IMR-90 (cell line): ENCODE data around the gene HEATR5A. TPM values are rescaled to one million over a fixed set of nuclear protein-coding genes. Genes with fewer than 3 reads are reported as not detected.
"Not testable (repeated sequence)": the region's sequence is repeated elsewhere in the genome, so short reads cannot be mapped to it uniquely, and the experiment has no call there.

Experiments used
- ATAC-seq: fragments of 200-7000 bp; cut with Tn5 transposase; 2 replicates; pipeline ENCODE4 v1.9.1; 2020; ENCODE audit warnings: low read depth, mild to moderate bottlenecking, moderate library complexity
- BruUV-seq: library from RNA; stranded (reverse); fragments of 400-500 nt; replicated peaks from 2 replicates; lab custom pipeline; 2021; lab: Mats Ljungman, UMichigan
- CTCF ChIA-PET: fragments of 300-600 bp; formaldehyde crosslinking; extraction: SDS; loops from one replicate; lab custom pipeline; 2021; ENCODE audit warnings: antibody characterized with exemption; lab: Yijun Ruan, JAX
- POLR2A ChIA-PET: fragments of 300-600 bp; sonication (Branson Sonifier 250); formaldehyde crosslinking; loops from one replicate; lab custom pipeline; 2022; ENCODE audit warnings: antibody characterized with exemption; ENCODE audit not compliant: unreplicated experiment; lab: Charles Lee
- DNase-seq: peaks from one replicate; pipeline ENCODE4 v3.0.0; 2013
- H2AFZ ChIP-seq: replicated peaks from 2 replicates; pipeline ENCODE3; 2013; ENCODE audit warnings: low read length, mild to moderate bottlenecking; ENCODE audit not compliant: poor library complexity
- H2AK5ac ChIP-seq: 2 replicates; pipeline ENCODE4 v1.6.1; 2013; ENCODE audit warnings: low read depth, low read length, inconsistent platforms
- H2AK9ac ChIP-seq: replicated peaks from 2 replicates; pipeline ENCODE3; 2013; ENCODE audit warnings: mild to moderate bottlenecking, low read depth, low read length, moderate library complexity; ENCODE audit not compliant: poor library complexity
- H2BK120ac ChIP-seq: 2 replicates; pipeline ENCODE4 v1.6.1; 2013; ENCODE audit warnings: low read depth, low read length, inconsistent platforms
- H2BK15ac ChIP-seq: 3 replicates; pipeline ENCODE4 v1.6.1; 2013; ENCODE audit warnings: low read depth, low read length, inconsistent platforms
- H2BK20ac ChIP-seq: 2 replicates; pipeline ENCODE4 v1.6.1; 2013; ENCODE audit warnings: low read depth, mild to moderate bottlenecking, inconsistent platforms, low read length, moderate library complexity
- H2BK5ac ChIP-seq: 2 replicates; pipeline ENCODE4 v1.6.1; 2013; ENCODE audit warnings: mild to moderate bottlenecking, low read depth, low read length, inconsistent platforms; ENCODE audit not compliant: poor library complexity, severe bottlenecking
- H3K14ac ChIP-seq: replicated peaks from 2 replicates; pipeline ENCODE4 v1.6.1; 2013; ENCODE audit warnings: low read depth, low read length, inconsistent platforms
- H3K18ac ChIP-seq: 2 replicates; pipeline ENCODE4 v1.6.1; 2013; ENCODE audit warnings: low read depth, low read length, control low read depth
- H3K23ac ChIP-seq: 2 replicates; pipeline ENCODE4 v1.6.1; 2013; ENCODE audit warnings: low read depth, low read length, inconsistent platforms
- H3K27ac ChIP-seq: 2 replicates; pipeline ENCODE4 v1.5.1; 2013; ENCODE audit warnings: mild to moderate bottlenecking, control low read depth, low read length; ENCODE audit not compliant: insufficient read depth
- H3K27me3 ChIP-seq: 2 replicates; pipeline ENCODE4 v1.6.1; 2013; ENCODE audit warnings: low read length; ENCODE audit not compliant: control insufficient read depth, insufficient read depth
- H3K36me3 ChIP-seq: 2 replicates; pipeline ENCODE4 v1.6.1; 2013; ENCODE audit warnings: low read length, mixed read lengths; ENCODE audit not compliant: control insufficient read depth, insufficient read depth
- H3K4ac ChIP-seq: 2 replicates; pipeline ENCODE4 v1.6.1; 2013; ENCODE audit warnings: low read depth, low read length, inconsistent platforms
- H3K4me1 ChIP-seq: 2 replicates; pipeline ENCODE4 v1.6.1; 2013; ENCODE audit warnings: low read length, mixed read lengths; ENCODE audit not compliant: control insufficient read depth, insufficient read depth
- H3K4me2 ChIP-seq: 2 replicates; pipeline ENCODE4 v1.6.1; 2013; ENCODE audit warnings: low read depth, mild to moderate bottlenecking, control low read depth, low read length, moderate library complexity
- H3K4me3 ChIP-seq: 2 replicates; pipeline ENCODE4 v1.5.1; 2013; ENCODE audit warnings: low read depth, mild to moderate bottlenecking, control low read depth, low read length, moderate library complexity; ENCODE audit not compliant: insufficient read depth
- H3K56ac ChIP-seq: 2 replicates; pipeline ENCODE4 v1.6.1; 2013; ENCODE audit warnings: low read length, inconsistent platforms; ENCODE audit not compliant: insufficient read depth; ENCODE audit errors: extremely low read depth
- H3K79me1 ChIP-seq, 2 experiments: 2 replicates each; pipeline ENCODE4 v1.6.1; 2013; ENCODE audit warnings: low read length in 2 of 2, inconsistent platforms in 1 of 2, low read depth in 1 of 2
- H3K9ac ChIP-seq: 2 replicates; pipeline ENCODE4 v1.6.1; 2013; ENCODE audit warnings: low read depth, low read length, control low read depth
- H3K9me1 ChIP-seq: 2 replicates; pipeline ENCODE4 v1.6.1; 2013; ENCODE audit warnings: low read length, inconsistent platforms; ENCODE audit not compliant: insufficient read depth
- H3K9me3 ChIP-seq: 2 replicates; pipeline ENCODE4 v1.6.1; 2013; ENCODE audit warnings: low read length; ENCODE audit not compliant: control insufficient read depth, insufficient read depth
- H4K20me1 ChIP-seq: 2 replicates; pipeline ENCODE4 v1.6.1; 2013; ENCODE audit warnings: low read length, inconsistent platforms; ENCODE audit not compliant: insufficient read depth
- H4K5ac ChIP-seq: 2 replicates; pipeline ENCODE4 v1.6.1; 2013; ENCODE audit warnings: mild to moderate bottlenecking, low read depth, low read length, control low read depth
- H4K8ac ChIP-seq, 2 experiments: 2 replicates each; pipeline ENCODE4 v1.6.1; 2013; ENCODE audit warnings: low read depth in 2 of 2, low read length in 2 of 2, control low read depth in 1 of 2, inconsistent platforms in 1 of 2
- H4K91ac ChIP-seq: 2 replicates; pipeline ENCODE4 v1.6.1; 2013; ENCODE audit warnings: low read depth, low read length, inconsistent platforms; ENCODE audit not compliant: insufficient read depth
- WGBS, 2 experiments: methylation state at CpG; one replicate each; pipeline versions ENCODE4 v1.1.5 to v1.1.7; 2013; ENCODE audit warnings: missing lambda C conversion rate in 2 of 2; ENCODE audit not compliant: insufficient read length in 1 of 2; ENCODE audit errors: extremely low coverage in 2 of 2; 5-methylcytosine and 5-hydroxymethylcytosine counted together
- dilution Hi-C: fragments of 300-500 bp; cut with HindIII; formaldehyde crosslinking; loops from one replicate; pipeline ENCODE4 v1.14.3; 2018; ENCODE audit warnings: low sequenced_read_pairs; ENCODE audit not compliant: unreplicated experiment
- in situ Hi-C: fragments of 300-500 bp; cut with MboI; formaldehyde crosslinking; loops from 3 replicates; pipeline ENCODE4 v1.14.3; 2019; ENCODE audit warnings: low sequenced_read_pairs, inconsistent platforms, mixed read lengths
- intact Hi-C: fragments of 100-400 bp; cut with micrococcal nuclease; formaldehyde crosslinking; loops from 2 replicates; pipeline ENCODE4 v1.10.0; 2022
- polyA plus RNA-seq, 3 experiments: library from polyadenylated mRNA; depleted of rRNA; stranded (reverse); fragments of >200 nt; gene quantifications; 2 replicates each; pipeline ENCODE4 v1.2.3, GENCODE V29; 2012; ENCODE audit warnings: low replicate concordance in 1 of 3
- total RNA-seq: library from RNA; depleted of rRNA; stranded (reverse); fragments of >200 nt; gene quantifications from 2 replicates; pipeline ENCODE4 v1.2.3, GENCODE V29; 2012

Gene HEATR5A
- total and polyA plus RNA-seq, 2 of the 4 experiments (the other 2 are of a cell fraction) = 14.0 to 48.9 TPM

DNA sequence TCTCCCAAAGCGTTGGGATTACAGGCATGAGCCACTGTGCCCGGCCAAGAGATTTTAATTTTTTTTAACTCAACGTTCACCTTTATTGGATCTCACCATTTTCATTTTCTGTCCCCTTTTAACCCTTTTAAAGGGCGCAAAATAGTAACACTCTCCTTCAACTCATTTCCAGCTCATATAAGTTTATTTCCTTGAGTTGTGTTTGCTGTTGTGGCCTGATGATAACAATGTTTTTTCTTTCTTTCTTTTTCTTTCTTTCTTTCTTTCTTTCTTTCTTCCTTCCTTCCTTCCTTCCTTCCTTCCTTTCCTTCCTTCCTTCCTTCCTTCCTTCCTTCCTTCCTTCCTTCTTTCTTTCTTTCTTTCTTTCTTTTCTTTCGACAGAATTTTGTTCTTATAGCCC lies 143.9 kb downstream of the HEATR5A start:
- H3K4me1 ChIP-seq, H4K91ac ChIP-seq, H3K36me3 ChIP-seq, H2BK15ac ChIP-seq, H2AFZ ChIP-seq, H4K5ac ChIP-seq, H3K4me3 ChIP-seq, H3K4ac ChIP-seq, H3K23ac ChIP-seq, in situ Hi-C loops, DNase-seq, CTCF ChIA-PET, intact Hi-C loops, H4K8ac ChIP-seq, dilution Hi-C loops, H2AK5ac ChIP-seq, H3K9me3 ChIP-seq, H3K9me1 ChIP-seq, H2AK9ac ChIP-seq, H3K4me2 ChIP-seq, H3K14ac ChIP-seq, H3K79me1 ChIP-seq, H2BK120ac ChIP-seq, H3K27me3 ChIP-seq, H4K20me1 ChIP-seq, ATAC-seq, H3K56ac ChIP-seq, H2BK20ac ChIP-seq, BruUV-seq, H2BK5ac ChIP-seq, H3K9ac ChIP-seq, H3K27ac ChIP-seq, POLR2A ChIA-PET, H3K18ac ChIP-seq: not testable (repeated sequence)
- WGBS, 2 experiments = no CpG with 5 or more reads among the region's 5 CpGs
